ENCODE data around the gene SRRM5. TPM values are rescaled to one million over a fixed set of nuclear protein-coding genes. Genes with fewer than 3 reads are reported as not detected.

The SRRM5 gene
- total and polyA plus RNA-seq, 2 of the 13 experiments (the other 11 are each of a cell fraction or from before 2014, with no cell fraction given): 0.11 to 0.16 TPM

- no peak for TF ChIP-seq JUND (CRISPR knock-in tag; IDR thresholded peaks at IDR 0.05)
Measured at GRCh38 chr19:43643326-43643725, 31.4 kb downstream of the SRRM5 start (continued).

- ATAC-seq (no peak), DNase-seq (ENCODE audit: low spot score) (no peak), FAIRE-seq (no peak)
- POLR2A ChIA-PET: no interaction called here
- Histone ChIP-seq H2AFZ (ENCODE audit: low read length) (no peak overlapping the region), H3K9me3 (ENCODE audit: low read length) (no peaks in the 10 kb centered on the region), H3K9ac (ENCODE audit: insufficient read depth, low read depth, low read length) (no peak overlapping the region), H4K20me1 (ENCODE audit: insufficient read depth, low read length) (no peaks in the 10 kb centered on the region), H3K79me2 (ENCODE audit: insufficient read depth, low read length) (no peaks in the 10 kb centered on the region), H3K36me3 (replicated peaks in 1 of 2; ENCODE audit: control insufficient read depth in 1 of 2, insufficient read depth in 2 of 2, low read length in 2 of 2) (no peaks in the 10 kb centered on the region), H3K27ac (ENCODE audit: extremely low read length, insufficient read depth, low read length) (no peak overlapping the region), H3K4me2 (ENCODE audit: low read depth, low read length) (no peak overlapping the region), H3K4me1 (ENCODE audit: insufficient read depth, low read length) (peaks cover 11% of the 10 kb centered on the region), H3K27me3 (ENCODE audit: control insufficient read depth in 1 of 2, insufficient read depth in 2 of 2, low read length in 2 of 2) (no peaks in the 10 kb centered on the region), H3K4me3 (replicated peaks in 1 of 3; ENCODE audit: insufficient read depth in 1 of 3, low read depth in 2 of 3, low read length in 3 of 3) (no peak overlapping the region)
- BruUV-seq (replicated peaks): no TSS peak
- TF ChIP-seq ZNF556 (CRISPR knock-in tag; IDR thresholded peaks at IDR 0.05; ENCODE audit: borderline replicate concordance): no peak
- TF ChIP-seq NFE2L2 (IDR thresholded peaks at IDR 0.05; ENCODE audit: low read length): no peak
- TF ChIP-seq CHD2 (IDR thresholded peaks at IDR 0.05; ENCODE audit: low read depth, low read length): no peak
- TF ChIP-seq ZNF136 (CRISPR knock-in tag; IDR thresholded peaks at IDR 0.05; ENCODE audit: low read depth): no peak
- no peak for TF ChIP-seq PRMT3 (CRISPR knock-in tag; IDR thresholded peaks at IDR 0.05; ENCODE audit: borderline replicate concordance, low read depth)
- TF ChIP-seq, protein P1, sequence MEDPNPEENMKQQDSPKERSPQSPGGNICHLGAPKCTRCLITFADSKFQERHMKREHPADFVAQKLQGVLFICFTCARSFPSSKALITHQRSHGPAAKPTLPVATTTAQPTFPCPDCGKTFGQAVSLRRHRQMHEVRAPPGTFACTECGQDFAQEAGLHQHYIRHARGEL (CRISPR knock-in tag; IDR thresholded peaks at IDR 0.05): no peak
- intact Hi-C loops (cut with micrococcal nuclease; ENCODE audit: unreplicated experiment): no loop called here
- 55% methylated on average over 13 of the region's 13 CpGs for WGBS (ENCODE audit: low lambda C conversion rate)
- CTCF ChIA-PET (ENCODE audit: low intra/inter-chr PET ratio, low total read pairs): no interaction called here
- in situ Hi-C loops (cut with HindIII; ENCODE audit: extremely low pct_ligation_motif_present, low pct_unique_long_range_greater_than_20kb): no loop called here
Measured at GRCh38 chr19:43644181-43644580, 32.3 kb downstream of the SRRM5 start.

DNA sequence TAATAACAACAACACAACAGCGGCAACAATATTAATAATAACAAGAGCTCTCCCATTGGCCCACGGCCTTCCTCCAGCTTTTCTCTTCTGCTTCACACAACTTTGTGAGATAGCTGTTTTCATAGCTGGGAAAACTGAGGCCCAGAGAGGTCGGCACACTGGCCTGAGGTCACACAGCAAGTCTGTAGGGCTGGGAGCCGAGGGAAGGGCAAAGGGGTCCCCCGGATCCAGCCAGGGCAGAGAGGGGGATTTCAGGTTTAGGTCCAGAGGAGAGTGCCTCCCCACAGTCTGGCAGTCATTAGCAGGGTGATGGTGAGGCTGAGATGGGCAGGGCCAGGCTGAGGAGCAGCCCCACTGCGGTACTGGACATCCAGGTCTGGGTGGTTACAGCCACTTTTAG, 36.7 kb downstream of the SRRM5 start:
- Histone ChIP-seq H3K79me2 (ENCODE audit: insufficient read depth, low read length) (no peaks in the 10 kb centered on the region), H3K27ac (ENCODE audit: extremely low read length, insufficient read depth, low read length) (no peak overlapping the region), H2AFZ (ENCODE audit: low read length) (no peak overlapping the region), H3K4me3 (replicated peaks in 1 of 3; ENCODE audit: insufficient read depth in 1 of 3, low read depth in 2 of 3, low read length in 3 of 3) (no peak overlapping the region), H3K27me3 (ENCODE audit: control insufficient read depth in 1 of 2, insufficient read depth in 2 of 2, low read length in 2 of 2) (no peaks in the 10 kb centered on the region), H3K36me3 (replicated peaks in 1 of 2; ENCODE audit: control insufficient read depth in 1 of 2, insufficient read depth in 2 of 2, low read length in 2 of 2) (no peaks in the 10 kb centered on the region), H3K4me2 (ENCODE audit: low read depth, low read length) (no peak overlapping the region), H4K20me1 (ENCODE audit: insufficient read depth, low read length) (no peaks in the 10 kb centered on the region), H3K9ac (ENCODE audit: insufficient read depth, low read depth, low read length) (no peak overlapping the region), H3K9me3 (ENCODE audit: low read length) (no peaks in the 10 kb centered on the region), H3K4me1 (ENCODE audit: insufficient read depth, low read length) (peaks cover 8% of the 10 kb centered on the region)
- in situ Hi-C loops (cut with HindIII; ENCODE audit: extremely low pct_ligation_motif_present, low pct_unique_long_range_greater_than_20kb): no loop called here
- ChIA-PET POLR2A (no interaction called here), CTCF (ENCODE audit: low intra/inter-chr PET ratio, low total read pairs) (no interaction called here)
- ATAC-seq: no peak
- DNase-seq (ENCODE audit: low spot score): no peak
- BruUV-seq (replicated peaks): no TSS peak
- 96% methylated on average over 6 of the region's 6 CpGs for WGBS (ENCODE audit: low lambda C conversion rate)
- TF ChIP-seq ZC3H4 (CRISPR knock-in tag; IDR thresholded peaks at IDR 0.05; ENCODE audit: borderline replicate concordance): no peak
- no peak for TF ChIP-seq KDM2A (CRISPR knock-in tag; IDR thresholded peaks at IDR 0.05; ENCODE audit: borderline replicate concordance, low read depth)
- peak; percentile 97 for TF ChIP-seq ZNF768 (CRISPR knock-in tag; IDR thresholded peaks at IDR 0.05)
- TF ChIP-seq GATAD1 (CRISPR knock-in tag; IDR thresholded peaks at IDR 0.05): no peak
- TF ChIP-seq ELF4 (CRISPR knock-in tag; IDR thresholded peaks at IDR 0.05; ENCODE audit: borderline replicate concordance): no peak
- no peak for TF ChIP-seq IRF2 (CRISPR knock-in tag; IDR thresholded peaks at IDR 0.05)
- no peak for TF ChIP-seq POLR2AphosphoS5 (IDR thresholded peaks at IDR 0.05; ENCODE audit: low read depth, low read length)
- intact Hi-C loops (cut with micrococcal nuclease; ENCODE audit: unreplicated experiment): no loop called here
- no peak for FAIRE-seq

Measured in HepG2 (cell line).